Mesendoderm (in vitro differentiated cells): ENCODE results near the gene RUNX3.

ENCODE experiments used
- DNase-seq: peaks from one replicate; pipeline ENCODE4 v3.0.0; 2013
- H2AK5ac ChIP-seq: 2 replicates; pipeline ENCODE4 v1.6.1; 2013; ENCODE audit warnings: low read length, inconsistent platforms
- H2BK120ac ChIP-seq: 2 replicates; pipeline ENCODE4 v1.6.1; 2013; ENCODE audit warnings: low read depth, mild to moderate bottlenecking, low read length, moderate library complexity, mixed read lengths
- H2BK15ac ChIP-seq: replicated peaks from 2 replicates; pipeline ENCODE4 v1.6.1; 2013; ENCODE audit warnings: low read depth, mild to moderate bottlenecking, moderate library complexity
- H2BK5ac ChIP-seq: 2 replicates; pipeline ENCODE4 v1.6.1; 2013; ENCODE audit warnings: low read length, inconsistent platforms
- H3K18ac ChIP-seq: 2 replicates; pipeline ENCODE4 v1.6.1; 2013; ENCODE audit warnings: mild to moderate bottlenecking, low read length, mixed read lengths
- H3K23ac ChIP-seq: one replicate; pipeline ENCODE4 v1.6.1; 2013; ENCODE audit warnings: low read length
- H3K27ac ChIP-seq: 2 replicates; pipeline ENCODE4 v1.5.1; 2013; ENCODE audit warnings: low read depth, mild to moderate bottlenecking, inconsistent platforms, low read length, moderate library complexity
- H3K27me3 ChIP-seq: 2 replicates; pipeline ENCODE4 v1.6.1; 2013; ENCODE audit warnings: low read length, control low read depth, mild to moderate bottlenecking, inconsistent platforms; ENCODE audit not compliant: insufficient read depth, poor library complexity
- H3K36me3 ChIP-seq: 2 replicates; pipeline ENCODE4 v1.6.1; 2013; ENCODE audit warnings: low read length, inconsistent platforms; ENCODE audit not compliant: control insufficient read depth, insufficient read depth
- H3K4ac ChIP-seq: one replicate; pipeline ENCODE4 v1.6.1; 2013; ENCODE audit warnings: low read depth, mild to moderate bottlenecking, low read length, moderate library complexity
- H3K4me1 ChIP-seq: 2 replicates; pipeline ENCODE4 v1.6.1; 2013; ENCODE audit warnings: low read depth, low read length, inconsistent platforms; ENCODE audit not compliant: control insufficient read depth
- H3K4me2 ChIP-seq: 2 replicates; pipeline ENCODE4 v1.6.1; 2013; ENCODE audit warnings: low read length
- H3K4me3 ChIP-seq: 2 replicates; pipeline ENCODE4 v1.5.1; 2013; ENCODE audit warnings: mild to moderate bottlenecking, low read length
- H3K56ac ChIP-seq: one replicate; pipeline ENCODE4 v1.6.1; 2013; ENCODE audit warnings: low read length
- H3K79me1 ChIP-seq: 2 replicates; pipeline ENCODE4 v1.6.1; 2013; ENCODE audit warnings: low read length, inconsistent platforms
- H3K79me2 ChIP-seq: 2 replicates; pipeline ENCODE4 v1.6.1; 2013; ENCODE audit warnings: mild to moderate bottlenecking, low read length; ENCODE audit not compliant: control insufficient read depth, insufficient read depth
- H3K9ac ChIP-seq: 2 replicates; pipeline ENCODE4 v1.6.1; 2013; ENCODE audit warnings: low read length, inconsistent platforms
- H4K5ac ChIP-seq: one replicate; pipeline ENCODE4 v1.6.1; 2013; ENCODE audit warnings: low read length
- H4K8ac ChIP-seq: one replicate; pipeline ENCODE4 v1.6.1; 2013; ENCODE audit warnings: low read depth, mild to moderate bottlenecking, control low read depth, low read length, moderate library complexity
- WGBS: extraction: QIAGEN DNeasy Blood & Tissue Kit; methylation state at CpG from one replicate; pipeline ENCODE4 v1.1.7; 2013; ENCODE audit warnings: low lambda C conversion rate, missing lambda C conversion rate; ENCODE audit not compliant: insufficient coverage; ENCODE audit errors: extremely low coverage; 5-methylcytosine and 5-hydroxymethylcytosine counted together

Gene RUNX3

DNA sequence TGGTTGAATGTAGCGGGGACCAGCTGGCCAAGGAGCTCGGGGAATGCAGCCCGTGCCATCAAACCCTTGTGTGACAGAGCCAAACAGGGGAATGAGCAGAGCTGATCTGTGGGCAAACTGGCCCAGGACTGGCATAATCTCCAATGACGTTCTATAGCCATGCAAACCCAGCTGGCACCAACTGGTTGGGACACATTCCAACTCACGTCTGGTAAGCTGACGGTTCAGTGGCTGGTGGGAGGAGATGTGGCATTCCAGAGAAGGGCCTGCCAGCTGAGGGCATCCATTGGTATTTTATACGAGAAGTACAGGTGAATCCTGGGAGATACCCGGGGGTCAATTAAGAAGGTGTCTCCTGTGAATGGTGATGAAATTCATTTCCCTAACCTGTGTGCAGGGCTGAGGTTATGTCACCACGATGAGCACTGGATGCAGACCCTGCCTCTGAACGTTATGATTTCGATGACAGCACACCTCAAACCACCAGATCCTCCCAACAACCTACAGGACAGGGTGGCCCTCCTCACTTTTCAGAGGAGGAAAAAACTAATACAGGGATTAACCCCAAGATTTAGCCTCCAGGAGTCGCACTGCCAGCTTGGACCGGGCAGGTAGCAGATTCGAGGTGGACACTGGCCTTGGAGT lies 39.0 kb upstream of the RUNX3 start:
- Histone ChIP-seq H3K4ac (no peak overlapping the region), H2BK120ac (no peak overlapping the region), H3K36me3 (no peaks in the 10 kb centered on the region), H3K9ac (no peak overlapping the region), H3K18ac (no peak overlapping the region), H3K23ac (no peak overlapping the region), H3K4me1 (peaks cover 13% of the 10 kb centered on the region), H3K79me2 (no peaks in the 10 kb centered on the region), H2BK15ac (no peak overlapping the region), H3K79me1 (no peaks in the 10 kb centered on the region), H4K5ac (no peak overlapping the region), H3K4me3 (no peak overlapping the region), H3K27ac (no peak overlapping the region), H3K4me2 (no peak overlapping the region), H2AK5ac (no peak overlapping the region), H3K27me3 (no peaks in the 10 kb centered on the region), H2BK5ac (no peak overlapping the region), H3K56ac (no peak overlapping the region), H4K8ac (no peak overlapping the region)
- peak; percentile 32 for DNase-seq
- WGBS, result no CpG with 5 or more reads among the region's 14 CpGs

DNA sequence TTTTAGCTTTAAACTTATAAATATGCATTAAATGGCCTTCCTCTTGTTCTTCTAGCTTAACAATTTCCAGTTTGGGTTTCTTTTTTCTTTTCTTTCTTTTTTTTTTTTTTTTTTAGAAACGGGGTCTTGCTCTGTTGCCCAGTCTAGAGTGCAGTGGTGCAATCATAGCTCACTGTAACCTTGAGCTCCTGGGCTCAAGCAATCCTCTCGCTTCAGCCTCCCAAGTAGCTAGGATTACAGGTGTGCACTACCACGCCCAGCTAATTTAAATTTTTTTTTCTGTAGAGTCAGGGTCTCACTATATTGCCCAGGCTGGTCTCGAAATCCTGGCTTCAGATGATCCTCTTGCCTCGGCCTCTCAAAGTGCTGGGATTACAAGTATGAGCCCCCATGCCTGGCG lies 37.9 kb upstream of the RUNX3 start:
- H3K27me3 ChIP-seq, result no peaks in the 10 kb centered on the region
- no peaks in the 10 kb centered on the region for H3K79me1 ChIP-seq
- H3K36me3 ChIP-seq, result no peaks in the 10 kb centered on the region
- H3K56ac ChIP-seq, result no peak overlapping the region
- H3K4ac ChIP-seq, result no peak overlapping the region
- no peak overlapping the region for H4K5ac ChIP-seq
- no peaks in the 10 kb centered on the region for H3K79me2 ChIP-seq
- H3K27ac ChIP-seq, result no peak overlapping the region
- DNase-seq, result no peak
- H4K8ac ChIP-seq, result no peak overlapping the region
- no peak overlapping the region for H2BK5ac ChIP-seq
- no peak overlapping the region for H2BK15ac ChIP-seq
- peaks cover 13% of the 10 kb centered on the region for H3K4me1 ChIP-seq
- no peak overlapping the region for H3K4me2 ChIP-seq
- H3K23ac ChIP-seq, result no peak overlapping the region
- no peak overlapping the region for H2BK120ac ChIP-seq
- no peak overlapping the region for H3K4me3 ChIP-seq
- no peak overlapping the region for H3K9ac ChIP-seq
- no peak overlapping the region for H2AK5ac ChIP-seq
- no CpG with 5 or more reads among the region's 6 CpGs for WGBS
- no peak overlapping the region for H3K18ac ChIP-seq

DNA sequence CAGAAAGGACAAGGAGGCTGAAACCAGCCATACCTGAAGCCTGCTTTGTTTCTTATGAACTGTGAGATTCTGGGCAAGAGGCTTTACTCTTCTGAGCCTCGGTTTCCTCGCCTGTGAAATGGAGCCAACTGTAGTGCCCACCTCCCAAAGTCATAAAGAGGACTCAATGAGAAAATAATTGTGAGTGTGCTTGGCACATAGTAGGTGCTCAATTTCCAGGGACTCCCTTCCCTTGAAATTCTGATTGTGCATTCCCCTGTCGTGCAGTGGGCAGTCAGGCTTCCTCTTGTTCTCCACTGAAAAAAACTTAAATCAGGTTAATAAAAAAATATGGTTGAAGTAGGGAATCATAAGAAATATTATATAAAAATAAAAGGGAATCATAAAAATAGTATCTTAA lies 37.5 kb upstream of the RUNX3 start:
- Histone ChIP-seq H3K27me3 (no peaks in the 10 kb centered on the region), H3K27ac (no peak overlapping the region), H2AK5ac (no peak overlapping the region), H3K4me1 (peaks cover 13% of the 10 kb centered on the region), H3K9ac (no peak overlapping the region), H2BK120ac (no peak overlapping the region), H3K23ac (no peak overlapping the region), H2BK15ac (no peak overlapping the region), H3K56ac (no peak overlapping the region), H3K18ac (no peak overlapping the region), H2BK5ac (no peak overlapping the region), H4K5ac (no peak overlapping the region), H3K36me3 (no peaks in the 10 kb centered on the region), H3K79me1 (no peaks in the 10 kb centered on the region), H3K4ac (no peak overlapping the region), H3K4me3 (no peak overlapping the region), H4K8ac (no peak overlapping the region), H3K79me2 (no peaks in the 10 kb centered on the region), H3K4me2 (no peak overlapping the region)
- no CpG with 5 or more reads among the region's 3 CpGs for WGBS
- DNase-seq, result no peak

DNA sequence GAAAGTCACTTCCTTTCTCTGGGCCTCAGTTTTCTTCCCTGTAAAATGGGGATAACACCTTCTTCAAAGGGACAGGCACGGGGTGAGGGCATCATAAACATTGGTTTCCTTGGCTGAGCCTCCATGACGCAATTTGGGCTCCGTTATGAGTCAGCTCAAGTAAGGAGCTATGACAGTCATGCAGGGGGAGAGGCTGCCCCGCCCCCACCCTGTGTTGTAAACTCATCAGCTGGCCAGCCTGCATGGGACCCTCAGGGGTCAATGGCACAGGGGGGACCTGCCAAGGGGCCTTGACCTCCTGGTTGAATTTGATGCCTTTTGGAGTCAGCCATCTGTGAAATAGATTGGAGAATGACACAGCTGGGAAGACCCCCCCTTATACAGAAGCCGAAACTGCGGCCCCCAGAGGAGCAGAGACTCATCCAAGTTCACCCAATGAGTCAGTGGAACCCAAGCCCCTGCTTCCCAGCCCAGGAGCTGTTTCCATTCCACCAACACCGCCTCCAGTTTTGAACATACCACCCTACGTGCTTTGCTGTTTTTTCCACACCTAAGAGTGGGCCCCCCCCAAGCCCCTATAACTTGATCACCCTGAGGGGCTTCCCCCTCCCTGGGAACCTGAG lies 36.8 kb upstream of the RUNX3 start:
- no peak overlapping the region for H2BK120ac ChIP-seq
- H3K79me2 ChIP-seq, result no peaks in the 10 kb centered on the region
- H4K5ac ChIP-seq, result no peak overlapping the region
- H3K4me3 ChIP-seq, result no peak overlapping the region
- no peak overlapping the region for H3K27ac ChIP-seq
- H2BK15ac ChIP-seq, result no peak overlapping the region
- H3K4me1 ChIP-seq, result peaks cover 11% of the 10 kb centered on the region
- no peak overlapping the region for H3K18ac ChIP-seq
- no peak overlapping the region for H3K56ac ChIP-seq
- DNase-seq, result peak; percentile 67
- no peaks in the 10 kb centered on the region for H3K79me1 ChIP-seq
- no peak overlapping the region for H4K8ac ChIP-seq
- no CpG with 5 or more reads among the region's 8 CpGs for WGBS
- H2BK5ac ChIP-seq, result no peak overlapping the region
- H3K27me3 ChIP-seq, result no peaks in the 10 kb centered on the region
- H2AK5ac ChIP-seq, result no peak overlapping the region
- no peak overlapping the region for H3K4me2 ChIP-seq
- no peak overlapping the region for H3K4ac ChIP-seq
- H3K23ac ChIP-seq, result no peak overlapping the region
- no peaks in the 10 kb centered on the region for H3K36me3 ChIP-seq
- no peak overlapping the region for H3K9ac ChIP-seq

DNA sequence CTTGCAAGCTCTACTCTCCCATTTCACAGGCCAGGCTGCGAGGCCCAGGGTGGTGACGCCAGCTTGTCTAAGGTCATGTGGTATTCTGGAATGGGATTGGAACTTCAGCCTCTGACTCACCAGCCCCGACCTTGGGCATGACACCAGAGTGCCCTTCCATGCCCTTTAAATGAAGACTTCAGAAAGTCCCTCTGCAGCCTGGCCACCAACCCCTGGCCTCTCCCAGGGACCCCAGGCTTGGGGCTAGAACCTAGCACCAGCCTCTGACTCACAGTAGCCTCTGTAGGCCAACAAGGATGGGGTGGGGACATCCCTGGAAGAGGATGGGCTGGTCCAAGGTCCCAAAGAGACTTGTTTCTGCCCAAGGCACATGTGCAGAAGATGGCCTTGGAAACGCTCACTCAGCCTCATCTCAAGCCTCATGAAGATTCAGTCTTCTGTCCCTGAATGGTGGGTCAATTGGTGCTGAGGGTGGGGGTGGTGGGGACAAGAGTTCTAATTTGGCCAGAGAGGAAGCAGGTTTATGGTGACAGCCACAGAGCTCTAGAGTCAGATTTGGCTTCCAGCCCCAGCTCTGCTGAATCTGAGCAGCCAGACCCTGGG lies 36.1 kb upstream of the RUNX3 start:
- no peak overlapping the region for H3K4me2 ChIP-seq
- no CpG with 5 or more reads among the region's 4 CpGs for whole genome bisulfite sequencing
- peaks cover 8% of the 10 kb centered on the region for H3K4me1 ChIP-seq
- H3K23ac ChIP-seq, result no peak overlapping the region
- no peaks in the 10 kb centered on the region for H3K27me3 ChIP-seq
- H4K5ac ChIP-seq, result no peak overlapping the region
- DNase-seq, result no peak
- no peak overlapping the region for H3K4ac ChIP-seq
- H3K9ac ChIP-seq, result no peak overlapping the region
- no peak overlapping the region for H3K56ac ChIP-seq
- H3K79me2 ChIP-seq, result no peaks in the 10 kb centered on the region
- H2BK5ac ChIP-seq, result no peak overlapping the region
- H3K36me3 ChIP-seq, result no peaks in the 10 kb centered on the region
- H2AK5ac ChIP-seq, result no peak overlapping the region
- H4K8ac ChIP-seq, result no peak overlapping the region
- H3K27ac ChIP-seq, result no peak overlapping the region
- H2BK15ac ChIP-seq, result no peak overlapping the region
- no peak overlapping the region for H3K4me3 ChIP-seq
- H3K18ac ChIP-seq, result no peak overlapping the region
- H2BK120ac ChIP-seq, result no peak overlapping the region
- H3K79me1 ChIP-seq, result no peaks in the 10 kb centered on the region
